Keratinocyte (primary cell): ENCODE results near the gene CREB5. TPM values are rescaled to one million over a fixed set of nuclear protein-coding genes. Genes with fewer than 3 reads are reported as not detected.

Source experiments
- DNase-seq: peaks from one replicate; pipeline ENCODE4 v3.0.0-alpha.2; 2011; ENCODE audit warnings: low read depth, missing footprints, low spot score
- FAIRE-seq: peaks from 2 replicates; lab custom pipeline; 2011; peaks lifted over from hg19 to GRCh38; lab: Jason Lieb, UNC
- H2AFZ ChIP-seq: 2 replicates; pipeline ENCODE4 v1.6.0; 2012; ENCODE audit warnings: low read length, control low read depth, inconsistent platforms; ENCODE audit not compliant: control insufficient read depth
- H3K27ac ChIP-seq: 2 replicates; pipeline ENCODE4 v1.5.1; 2011; ENCODE audit warnings: low read length; ENCODE audit not compliant: control insufficient read depth, insufficient read depth
- H3K27me3 ChIP-seq: 3 replicates; pipeline ENCODE4 v1.6.0; 2011; ENCODE audit warnings: low read length; ENCODE audit not compliant: control insufficient read depth, insufficient read depth; ENCODE audit errors: extremely low read depth
- H3K36me3 ChIP-seq, 2 experiments: 2 replicates in 1 of 2; 3 replicates in 1 of 2; pipeline ENCODE4 v1.5.1; 2011; ENCODE audit warnings: low read length in 2 of 2, mild to moderate bottlenecking in 1 of 2; ENCODE audit not compliant: control insufficient read depth in 2 of 2, insufficient read depth in 2 of 2; ENCODE audit errors: extremely low read depth in 1 of 2
- H3K4me1 ChIP-seq: 3 replicates; pipeline ENCODE4 v1.5.1; 2011; ENCODE audit warnings: low read length; ENCODE audit not compliant: control insufficient read depth, insufficient read depth; ENCODE audit errors: extremely low read depth
- H3K4me2 ChIP-seq: 3 replicates; pipeline ENCODE4 v1.6.0; 2011; ENCODE audit warnings: low read depth, low read length; ENCODE audit not compliant: control insufficient read depth, insufficient read depth; ENCODE audit errors: extremely low read depth
- H3K4me3 ChIP-seq, 3 experiments: fragments of 200-600 bp in 1 of 3; sonication (generic) in 1 of 3; 2 replicates in 2 of 3; 3 replicates in 1 of 3; pipeline ENCODE4 v1.5.1; 2011 to 2016; ENCODE audit warnings: low read length in 3 of 3, mild to moderate bottlenecking in 3 of 3, control low read depth in 2 of 3, inconsistent platforms in 1 of 3, low read depth in 1 of 3, mixed read lengths in 1 of 3, mixed run types in 1 of 3, moderate library complexity in 1 of 3; ENCODE audit not compliant: control insufficient read depth in 2 of 3, insufficient read depth in 2 of 3; ENCODE audit errors: extremely low read depth in 1 of 3
- H3K79me2 ChIP-seq: 2 replicates; pipeline ENCODE4 v1.6.0; 2012; ENCODE audit warnings: low read length; ENCODE audit not compliant: control insufficient read depth, insufficient read depth
- H3K9ac ChIP-seq: 3 replicates; pipeline ENCODE4 v1.6.0; 2011; ENCODE audit warnings: low read length; ENCODE audit not compliant: control insufficient read depth, insufficient read depth; ENCODE audit errors: extremely low read depth
- H3K9me1 ChIP-seq: 3 replicates; pipeline ENCODE4 v1.6.0; 2011; ENCODE audit warnings: low read length; ENCODE audit not compliant: control insufficient read depth, insufficient read depth; ENCODE audit errors: extremely low read depth
- H3K9me3 ChIP-seq: 2 replicates; pipeline ENCODE4 v1.5.1; 2012; ENCODE audit warnings: low read depth, low read length; ENCODE audit not compliant: control insufficient read depth
- H4K20me1 ChIP-seq: 3 replicates; pipeline ENCODE4 v1.6.0; 2011; ENCODE audit warnings: low read length; ENCODE audit not compliant: control insufficient read depth, insufficient read depth; ENCODE audit errors: extremely low read depth
- EZH2 ChIP-seq: IDR thresholded peaks from one replicate; pipeline ENCODE4 v1.6.1; 2012; ENCODE audit warnings: inconsistent platforms, mild to moderate bottlenecking, low read length, moderate library complexity
- dilution Hi-C: fragments of 300-500 bp; cut with MboI; formaldehyde crosslinking; loops from one replicate; pipeline ENCODE4 v1.7.0; 2020; ENCODE audit warnings: low sequenced_read_pairs; ENCODE audit not compliant: extremely low pct_ligation_motif_present
- polyA plus RNA-seq, 5 experiments: library from polyadenylated mRNA; depleted of rRNA in 3 of 5; stranded (reverse) in 3 of 5; stranded (forward) in 1 of 5; unstranded in 1 of 5; fragments of >200 nt; gene quantifications; 1 replicate in 1 of 5; 2 replicates in 3 of 5; 3 replicates in 1 of 5; pipeline versions ENCODE4 v1.2.1 to v1.2.3, GENCODE V29; 2011 to 2012; ENCODE audit warnings: missing spikeins in 2 of 5, low read depth in 1 of 5, low replicate concordance in 1 of 5
- TF ChIP-seq, protein P1 (sequence below), 3 experiments: IDR thresholded peaks in 1 of 3; conservative IDR thresholded peaks in 1 of 3; optimal IDR thresholded peaks in 1 of 3; 2 replicates in 2 of 3; 3 replicates in 1 of 3; pipeline versions ENCODE3 to v1.5.1; 2011; ENCODE audit warnings: low read length in 3 of 3, mild to moderate bottlenecking in 3 of 3, moderate library complexity in 2 of 3, control low read depth in 1 of 3, inconsistent platforms in 1 of 3; ENCODE audit not compliant: insufficient read depth in 2 of 3; ENCODE audit errors: extremely low read depth in 1 of 3

The CREB5 gene
- polyA plus RNA-seq, 1 donor (not counting 4 experiments of a cell fraction or from before 2014, with no cell fraction given), result 7.9 TPM

- Histone ChIP-seq H3K79me2 (no peaks in the 10 kb centered on the region), H3K4me2 (no peak overlapping the region), H3K27me3 (peaks cover 11% of the 10 kb centered on the region), H3K4me3 (no peak overlapping the region), H3K36me3 (no peaks in the 10 kb centered on the region), H4K20me1 (no peaks in the 10 kb centered on the region), H3K27ac (no peak overlapping the region), H3K9ac (no peak overlapping the region), H3K9me1 (no peaks in the 10 kb centered on the region), H3K4me1 (no peaks in the 10 kb centered on the region), H3K9me3 (no peaks in the 10 kb centered on the region), H2AFZ (no peak overlapping the region)
- dilution Hi-C loops, result no loop called here
- no peak for TF ChIP-seq EZH2
- TF ChIP-seq, protein P1, sequence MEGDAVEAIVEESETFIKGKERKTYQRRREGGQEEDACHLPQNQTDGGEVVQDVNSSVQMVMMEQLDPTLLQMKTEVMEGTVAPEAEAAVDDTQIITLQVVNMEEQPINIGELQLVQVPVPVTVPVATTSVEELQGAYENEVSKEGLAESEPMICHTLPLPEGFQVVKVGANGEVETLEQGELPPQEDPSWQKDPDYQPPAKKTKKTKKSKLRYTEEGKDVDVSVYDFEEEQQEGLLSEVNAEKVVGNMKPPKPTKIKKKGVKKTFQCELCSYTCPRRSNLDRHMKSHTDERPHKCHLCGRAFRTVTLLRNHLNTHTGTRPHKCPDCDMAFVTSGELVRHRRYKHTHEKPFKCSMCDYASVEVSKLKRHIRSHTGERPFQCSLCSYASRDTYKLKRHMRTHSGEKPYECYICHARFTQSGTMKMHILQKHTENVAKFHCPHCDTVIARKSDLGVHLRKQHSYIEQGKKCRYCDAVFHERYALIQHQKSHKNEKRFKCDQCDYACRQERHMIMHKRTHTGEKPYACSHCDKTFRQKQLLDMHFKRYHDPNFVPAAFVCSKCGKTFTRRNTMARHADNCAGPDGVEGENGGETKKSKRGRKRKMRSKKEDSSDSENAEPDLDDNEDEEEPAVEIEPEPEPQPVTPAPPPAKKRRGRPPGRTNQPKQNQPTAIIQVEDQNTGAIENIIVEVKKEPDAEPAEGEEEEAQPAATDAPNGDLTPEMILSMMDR (optimal IDR thresholded peaks at IDR 0.05 in 1 of 3, IDR thresholded peaks at IDR 0.05 in 1 of 3, conservative IDR thresholded peaks at IDR 0.05 in 1 of 3; ENCODE audit: extremely low read depth in 1 of 3, insufficient read depth in 2 of 3, low read length in 3 of 3), result no peak
- DNase-seq, result no peak
- FAIRE-seq, result no peak
Observed at GRCh38 chr7:28510026-28510369, 97.7 kb downstream of the CREB5 start.

DNA sequence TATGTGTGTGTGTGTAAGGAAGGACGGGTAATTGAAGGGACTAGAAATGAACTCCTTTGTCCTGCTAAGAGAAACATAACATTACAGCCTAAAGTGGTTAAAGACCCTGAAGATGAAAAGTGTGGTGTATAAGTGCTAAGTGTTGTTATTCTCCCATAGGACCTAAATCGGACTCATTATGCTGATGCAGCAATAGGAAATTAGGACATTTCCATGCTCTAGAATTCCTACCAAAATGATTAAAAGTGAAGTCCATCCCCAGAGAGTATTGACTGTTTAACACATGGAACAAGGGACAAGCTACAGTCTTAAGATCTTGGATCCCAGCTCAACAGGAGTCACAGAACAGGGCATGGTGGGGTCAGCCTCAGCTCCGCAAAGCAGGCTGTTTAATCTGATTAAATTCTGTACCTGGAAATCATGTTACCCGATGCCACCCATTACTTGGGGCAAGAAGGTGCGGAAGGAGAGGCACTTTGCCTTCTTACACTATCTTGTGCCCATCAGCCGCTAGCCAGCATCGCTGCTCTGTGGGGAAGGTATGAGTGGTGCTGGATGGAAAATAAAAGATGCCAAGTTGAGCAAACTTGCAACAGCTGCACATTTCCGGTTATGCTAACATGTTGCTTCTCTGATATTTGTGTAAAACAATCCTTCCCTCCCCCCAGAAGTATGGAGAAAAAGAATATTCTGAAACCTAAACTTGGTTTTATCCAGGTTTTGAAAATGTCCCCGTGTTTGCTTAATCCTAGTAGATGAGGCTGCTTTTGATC lies 100.5 kb downstream of the CREB5 start:
- FAIRE-seq (no peak), DNase-seq (no peak)
- no peaks in the 10 kb centered on the region for H3K36me3 ChIP-seq
- H3K9me3 ChIP-seq, result no peaks in the 10 kb centered on the region
- peaks cover 7% of the 10 kb centered on the region for H3K27me3 ChIP-seq
- TF ChIP-seq, protein P1 (optimal IDR thresholded peaks at IDR 0.05 in 1 of 3, IDR thresholded peaks at IDR 0.05 in 1 of 3, conservative IDR thresholded peaks at IDR 0.05 in 1 of 3; ENCODE audit: extremely low read depth in 1 of 3, insufficient read depth in 2 of 3, low read length in 3 of 3), result no peak
- TF ChIP-seq EZH2, result no peak
- no peak overlapping the region for H3K9ac ChIP-seq
- H2AFZ ChIP-seq, result no peak overlapping the region
- no peak overlapping the region for H3K27ac ChIP-seq
- H4K20me1 ChIP-seq, result no peaks in the 10 kb centered on the region
- H3K4me1 ChIP-seq, result no peaks in the 10 kb centered on the region
- dilution Hi-C loops, result no loop called here
- no peak overlapping the region for H3K4me2 ChIP-seq
- no peaks in the 10 kb centered on the region for H3K9me1 ChIP-seq
- no peak overlapping the region for H3K4me3 ChIP-seq
- H3K79me2 ChIP-seq, result no peaks in the 10 kb centered on the region
